SK-N-MC (cell line): ENCODE results near the gene ALAD.

ENCODE experiments used
- EZH2 ChIP-seq: fragments of 200-600 bp; sonication (generic); IDR thresholded peaks from one replicate; pipeline ENCODE4 v1.6.1; 2017; ENCODE audit warnings: antibody characterized with exemption
- FOXP2 ChIP-seq: optimal IDR thresholded peaks from 2 replicates; pipeline ENCODE3; 2011; ENCODE audit warnings: mild to moderate bottlenecking, moderate library complexity; ENCODE audit not compliant: insufficient read depth; ENCODE audit errors: extremely low read length, control extremely low read depth
- POLR2AphosphoS5 ChIP-seq: IDR thresholded peaks from 2 replicates; pipeline ENCODE4 v1.6.1; 2012; ENCODE audit warnings: mild to moderate bottlenecking, low read depth, low read length, borderline replicate concordance

DNA sequence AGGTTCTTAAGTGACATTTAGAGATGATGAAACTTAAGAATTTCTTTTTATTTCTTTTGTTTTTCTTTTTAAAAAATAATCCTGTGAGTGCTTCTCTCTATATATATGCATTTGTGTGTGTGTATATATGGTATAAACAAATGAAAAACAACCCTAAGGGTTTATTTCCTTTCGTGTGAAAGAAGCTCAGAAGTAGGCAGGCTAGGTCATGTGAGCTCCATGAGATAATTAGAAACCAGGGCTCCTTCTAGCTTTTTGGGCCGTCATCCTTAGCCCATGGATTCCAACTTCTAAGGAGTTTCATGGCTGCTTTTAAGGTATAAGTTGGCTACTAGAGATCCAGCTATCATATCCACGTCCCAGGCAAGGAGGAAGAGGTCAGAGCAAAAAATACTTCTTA is 20.6 kb upstream of the ALAD start:
- TF ChIP-seq EZH2 (no peak), POLR2AphosphoS5 (no peak), FOXP2 (no peak)
